Trophoblast cell (in vitro differentiated cells and primary cell): ENCODE measurements around the gene PKP4.

Experiments
- DNase-seq, 2 donors: peaks; one replicate each; pipeline ENCODE4 v3.0.0-alpha.2; 2016
- H2AFZ ChIP-seq: 2 replicates; pipeline ENCODE4 v1.6.1; 2013; ENCODE audit warnings: low read length, moderate library complexity, mild to moderate bottlenecking; ENCODE audit not compliant: insufficient read depth, poor library complexity
- H2AK5ac ChIP-seq: 2 replicates; pipeline ENCODE4 v1.6.1; 2013; ENCODE audit warnings: mild to moderate bottlenecking, low read length
- H2BK120ac ChIP-seq: 2 replicates; pipeline ENCODE4 v1.6.1; 2013; ENCODE audit warnings: low read length, mild to moderate bottlenecking, moderate library complexity; ENCODE audit not compliant: insufficient read depth, poor library complexity
- H2BK12ac ChIP-seq: 2 replicates; pipeline ENCODE4 v1.6.1; 2013; ENCODE audit warnings: mild to moderate bottlenecking, low read length, moderate library complexity
- H2BK5ac ChIP-seq: 2 replicates; pipeline ENCODE4 v1.6.1; 2013; ENCODE audit warnings: low read length, low read depth, moderate library complexity, mild to moderate bottlenecking; ENCODE audit not compliant: poor library complexity
- H3K14ac ChIP-seq: 2 replicates; pipeline ENCODE4 v1.6.1; 2013; ENCODE audit warnings: mild to moderate bottlenecking, low read length
- H3K18ac ChIP-seq: 2 replicates; pipeline ENCODE4 v1.6.1; 2013; ENCODE audit warnings: mild to moderate bottlenecking, low read length
- H3K23ac ChIP-seq: 2 replicates; pipeline ENCODE4 v1.6.1; 2013; ENCODE audit warnings: low read length
- H3K27ac ChIP-seq: 2 replicates; pipeline ENCODE4 v1.5.1; 2013; ENCODE audit warnings: low read depth, mild to moderate bottlenecking, inconsistent platforms, low read length, moderate library complexity
- H3K27me3 ChIP-seq: 2 replicates; pipeline ENCODE4 v1.6.1; 2013; ENCODE audit warnings: inconsistent platforms, mild to moderate bottlenecking, low read length, moderate library complexity; ENCODE audit not compliant: insufficient read depth
- H3K36me3 ChIP-seq, 2 experiments: 1 replicate in 1 of 2; 2 replicates in 1 of 2; pipeline ENCODE4 v1.6.1; 2013; ENCODE audit warnings: low read length in 2 of 2, mild to moderate bottlenecking in 2 of 2, moderate library complexity in 1 of 2; ENCODE audit not compliant: insufficient read depth in 2 of 2, control insufficient read depth in 1 of 2
- H3K4ac ChIP-seq: 2 replicates; pipeline ENCODE4 v1.6.1; 2013; ENCODE audit warnings: low read depth, mild to moderate bottlenecking, low read length, moderate library complexity
- H3K4me1 ChIP-seq, 2 experiments: 1 replicate in 1 of 2; 2 replicates in 1 of 2; pipeline ENCODE4 v1.6.1; 2013; ENCODE audit warnings: low read length in 2 of 2, mild to moderate bottlenecking in 2 of 2, moderate library complexity in 1 of 2; ENCODE audit not compliant: insufficient read depth in 2 of 2, control insufficient read depth in 1 of 2
- H3K4me2 ChIP-seq: 2 replicates; pipeline ENCODE4 v1.6.1; 2013; ENCODE audit warnings: inconsistent platforms, mild to moderate bottlenecking, low read length, moderate library complexity
- H3K4me3 ChIP-seq: 2 replicates; pipeline ENCODE4 v1.5.1; 2013; ENCODE audit warnings: mild to moderate bottlenecking, low read depth, low read length, inconsistent platforms
- H3K79me1 ChIP-seq: one replicate; pipeline ENCODE4 v1.6.1; 2013; ENCODE audit warnings: low read length
- H3K79me2 ChIP-seq: 2 replicates; pipeline ENCODE4 v1.6.1; 2013; ENCODE audit warnings: low read length, mild to moderate bottlenecking; ENCODE audit not compliant: control insufficient read depth, insufficient read depth, poor library complexity
- H3K9ac ChIP-seq: 2 replicates; pipeline ENCODE4 v1.6.1; 2013; ENCODE audit warnings: mild to moderate bottlenecking, low read length
- H3K9me3 ChIP-seq: 2 replicates; pipeline ENCODE4 v1.6.1; 2013; ENCODE audit warnings: low read depth, mild to moderate bottlenecking, control low read depth, inconsistent platforms, low read length; ENCODE audit not compliant: insufficient read depth
- H4K12ac ChIP-seq: 2 replicates; pipeline ENCODE4 v1.6.1; 2013; ENCODE audit warnings: low read depth, mild to moderate bottlenecking, low read length, moderate library complexity
- H4K8ac ChIP-seq: 2 replicates; pipeline ENCODE4 v1.6.1; 2013; ENCODE audit warnings: low read depth, mild to moderate bottlenecking, low read length, moderate library complexity
- H4K91ac ChIP-seq: one replicate; pipeline ENCODE4 v1.6.1; 2013; ENCODE audit warnings: low read depth, mild to moderate bottlenecking, low read length, moderate library complexity
- WGBS: extraction: QIAGEN DNeasy Blood & Tissue Kit; methylation state at CpG from one replicate; pipeline ENCODE4 v1.1.7; 2013; ENCODE audit warnings: missing lambda C conversion rate; ENCODE audit not compliant: insufficient read length, insufficient coverage; ENCODE audit errors: extremely low coverage; 5-methylcytosine and 5-hydroxymethylcytosine counted together

PKP4 gene

GRCh38 chr2:158493458-158493857 lies 36.7 kb downstream of the PKP4 start:
- no peak overlapping the region for H3K27ac ChIP-seq

GRCh38 chr2:158495175-158495574 lies 38.4 kb downstream of the PKP4 start:
- no peak overlapping the region for H3K4me3 ChIP-seq

More at GRCh38 chr2:158493458-158493857, 36.7 kb downstream of the PKP4 start:
- no peaks in the 10 kb centered on the region for H3K79me1 ChIP-seq
- no peak overlapping the region for H2AK5ac ChIP-seq
- H3K27me3 ChIP-seq = no peaks in the 10 kb centered on the region
- H2BK12ac ChIP-seq = no peak overlapping the region
- no CpG with 5 or more reads among the region's 2 CpGs for whole genome bisulfite sequencing
- no peak overlapping the region for H3K4me3 ChIP-seq
- no peak overlapping the region for H3K4ac ChIP-seq
- H4K12ac ChIP-seq = no peak overlapping the region
- H3K79me2 ChIP-seq = no peaks in the 10 kb centered on the region
- no peak overlapping the region for H3K18ac ChIP-seq
- no peak overlapping the region for H3K9ac ChIP-seq
- H3K9me3 ChIP-seq = no peaks in the 10 kb centered on the region
- no peak overlapping the region for H2AFZ ChIP-seq
- H3K23ac ChIP-seq = peak overlapping the region; percentile 86
- H3K4me1 ChIP-seq = no peaks in the 10 kb centered on the region
- no peak overlapping the region for H2BK120ac ChIP-seq
- no peak overlapping the region for H2BK5ac ChIP-seq
- no peak overlapping the region for H3K4me2 ChIP-seq
- H4K91ac ChIP-seq = no peak overlapping the region
- no peak overlapping the region for H4K8ac ChIP-seq
- no peak for DNase-seq
- no peak overlapping the region for H3K14ac ChIP-seq
- H3K36me3 ChIP-seq = no peaks in the 10 kb centered on the region

GRCh38 chr2:158496986-158497385 lies 40.2 kb downstream of the PKP4 start:
- H2AFZ ChIP-seq = no peak overlapping the region
- no peak overlapping the region for H4K8ac ChIP-seq
- H3K27ac ChIP-seq = no peak overlapping the region
- H3K23ac ChIP-seq = no peak overlapping the region
- no peak overlapping the region for H2BK5ac ChIP-seq
- no peaks in the 10 kb centered on the region for H3K79me2 ChIP-seq
- no peak overlapping the region for H3K4ac ChIP-seq
- no peak overlapping the region for H3K9ac ChIP-seq
- H4K12ac ChIP-seq = no peak overlapping the region
- no peak for DNase-seq
- no CpG with 5 or more reads among the region's 3 CpGs for WGBS
- H3K27me3 ChIP-seq = no peaks in the 10 kb centered on the region
- no peaks in the 10 kb centered on the region for H3K79me1 ChIP-seq
- H3K4me3 ChIP-seq = no peak overlapping the region
- H3K9me3 ChIP-seq = no peaks in the 10 kb centered on the region
- H2BK120ac ChIP-seq = no peak overlapping the region
- H2BK12ac ChIP-seq = no peak overlapping the region
- H3K4me2 ChIP-seq = no peak overlapping the region
- H3K14ac ChIP-seq = no peak overlapping the region
- peaks cover 4 to 5% of the 10 kb centered on the region in 2 experiments for H3K4me1 ChIP-seq
- H4K91ac ChIP-seq = no peak overlapping the region
- H2AK5ac ChIP-seq = no peak overlapping the region
- no peaks in the 10 kb centered on the region for H3K36me3 ChIP-seq
- H3K18ac ChIP-seq = no peak overlapping the region

More at GRCh38 chr2:158495175-158495574, 38.4 kb downstream of the PKP4 start:
- H2BK120ac ChIP-seq = no peak overlapping the region
- H4K91ac ChIP-seq = no peak overlapping the region
- no peak overlapping the region for H3K27ac ChIP-seq
- H3K79me2 ChIP-seq = no peaks in the 10 kb centered on the region
- H2BK12ac ChIP-seq = no peak overlapping the region
- no peaks in the 10 kb centered on the region for H3K27me3 ChIP-seq
- H3K4ac ChIP-seq = no peak overlapping the region
- H3K18ac ChIP-seq = no peak overlapping the region
- H3K79me1 ChIP-seq = no peaks in the 10 kb centered on the region
- H3K23ac ChIP-seq = no peak overlapping the region
- no peak overlapping the region for H2AFZ ChIP-seq
- peaks cover 2 to 5% of the 10 kb centered on the region in 2 experiments for H3K4me1 ChIP-seq
- no peak overlapping the region for H2BK5ac ChIP-seq
- DNase-seq = peak in 1 of 2 donors; percentile 76
- H3K14ac ChIP-seq = no peak overlapping the region
- no CpG with 5 or more reads among the region's 5 CpGs for WGBS
- no peak overlapping the region for H2AK5ac ChIP-seq
- no peaks in the 10 kb centered on the region for H3K36me3 ChIP-seq
- H3K4me2 ChIP-seq = no peak overlapping the region
- H4K8ac ChIP-seq = no peak overlapping the region
- no peak overlapping the region for H4K12ac ChIP-seq
- no peak overlapping the region for H3K9ac ChIP-seq
- H3K9me3 ChIP-seq = no peaks in the 10 kb centered on the region

GRCh38 chr2:158497486-158497885 lies 40.7 kb downstream of the PKP4 start:
- WGBS = no CpG with 5 or more reads among the region's 1 CpG
- Histone ChIP-seq H4K12ac (no peak overlapping the region), H4K8ac (no peak overlapping the region), H3K9me3 (no peaks in the 10 kb centered on the region), H3K27me3 (no peaks in the 10 kb centered on the region), H2AFZ (no peak overlapping the region), H3K79me1 (no peaks in the 10 kb centered on the region), H3K18ac (no peak overlapping the region), H3K79me2 (no peaks in the 10 kb centered on the region), H2AK5ac (no peak overlapping the region), H3K4me1 (peaks cover 4 to 5% of the 10 kb centered on the region in 2 experiments), H3K27ac (no peak overlapping the region), H3K36me3 (no peaks in the 10 kb centered on the region), H3K4ac (no peak overlapping the region), H3K4me3 (no peak overlapping the region), H3K14ac (no peak overlapping the region), H4K91ac (no peak overlapping the region), H3K9ac (no peak overlapping the region), H2BK12ac (no peak overlapping the region), H3K4me2 (no peak overlapping the region), H2BK5ac (no peak overlapping the region), H2BK120ac (no peak overlapping the region), H3K23ac (no peak overlapping the region)
- DNase-seq = peak; percentile 15 to 80
